Left ventricle myocardium inferior (tissue), 1 donor: ENCODE measurements around the gene CHD6. TPM values are rescaled to one million over a fixed set of nuclear protein-coding genes. Genes with fewer than 3 reads are reported as not detected.

Experiments used
- DNase-seq: peaks from one replicate; pipeline ENCODE4 v3.0.0-alpha.2; 2020
- H3K27ac ChIP-seq: fragments of 200-600 bp; replicated peaks from 2 replicates; pipeline ENCODE4 v1.8.0; 2021
- H3K27me3 ChIP-seq: fragments of 200-600 bp; 2 replicates; pipeline ENCODE4 v1.8.0; 2021; ENCODE audit warnings: low read depth
- H3K36me3 ChIP-seq: fragments of 200-600 bp; 2 replicates; pipeline ENCODE4 v1.8.0; 2021
- H3K4me1 ChIP-seq: fragments of 200-600 bp; 2 replicates; pipeline ENCODE4 v1.8.0; 2021
- H3K4me3 ChIP-seq: fragments of 200-600 bp; 2 replicates; pipeline ENCODE4 v1.8.0; 2021; ENCODE audit warnings: mild to moderate bottlenecking, moderate library complexity
- H3K9me3 ChIP-seq: fragments of 200-600 bp; replicated peaks from 2 replicates; pipeline ENCODE4 v1.8.0; 2021
- intact Hi-C: fragments of 100-400 bp; cut with micrococcal nuclease; formaldehyde crosslinking; loops from one replicate; pipeline ENCODE4 v1.11.0; 2022
- total RNA-seq: library from RNA; stranded (reverse); fragmentation: NEBNext Ultra II Directional; extraction: Animal tissue kit (Norgen Biotek cat#: 25700); gene quantifications from one replicate; pipeline ENCODE4 v1.2.1, GENCODE V29; 2021
- TF ChIP-seq, protein P1 (sequence below): fragments of 200-600 bp; IDR thresholded peaks from 2 replicates; pipeline ENCODE4 v1.8.0; 2021; ENCODE audit warnings: antibody characterized with exemption, mild to moderate bottlenecking, borderline replicate concordance
- donor health status: DM: no; HTN: yes; CAD: no; lungs with severe emphysema.

The CHD6 gene
- total RNA-seq, 1 donor from 2014 or later, result 38.9 TPM

DNA sequence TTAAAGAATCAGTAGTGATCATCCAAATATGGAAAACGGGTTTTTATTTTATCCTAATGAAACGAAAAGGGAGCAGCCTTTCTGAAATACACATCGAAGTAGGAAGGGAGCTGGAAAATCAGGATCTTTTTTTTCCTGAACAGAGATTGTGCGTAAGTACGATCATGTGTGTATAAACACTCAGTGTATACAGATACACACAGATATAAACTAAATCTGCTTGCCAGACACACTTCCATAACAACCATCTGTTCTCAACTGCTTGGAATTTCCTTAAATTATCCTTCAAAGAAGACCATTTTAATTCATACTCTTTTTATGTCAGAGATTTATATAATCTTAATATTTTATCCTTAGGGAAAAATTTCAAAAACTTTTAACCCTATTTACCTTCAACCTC, 110.7 kb downstream of the CHD6 start:
- Histone ChIP-seq H3K27ac (no peak overlapping the region), H3K4me3 (no peak overlapping the region), H3K9me3 (peaks cover 10% of the 10 kb centered on the region), H3K36me3 (peaks cover 7% of the 10 kb centered on the region), H3K27me3 (no peaks in the 10 kb centered on the region), H3K4me1 (peaks cover 46% of the 10 kb centered on the region)
- no peak for DNase-seq
- TF ChIP-seq, protein P1, sequence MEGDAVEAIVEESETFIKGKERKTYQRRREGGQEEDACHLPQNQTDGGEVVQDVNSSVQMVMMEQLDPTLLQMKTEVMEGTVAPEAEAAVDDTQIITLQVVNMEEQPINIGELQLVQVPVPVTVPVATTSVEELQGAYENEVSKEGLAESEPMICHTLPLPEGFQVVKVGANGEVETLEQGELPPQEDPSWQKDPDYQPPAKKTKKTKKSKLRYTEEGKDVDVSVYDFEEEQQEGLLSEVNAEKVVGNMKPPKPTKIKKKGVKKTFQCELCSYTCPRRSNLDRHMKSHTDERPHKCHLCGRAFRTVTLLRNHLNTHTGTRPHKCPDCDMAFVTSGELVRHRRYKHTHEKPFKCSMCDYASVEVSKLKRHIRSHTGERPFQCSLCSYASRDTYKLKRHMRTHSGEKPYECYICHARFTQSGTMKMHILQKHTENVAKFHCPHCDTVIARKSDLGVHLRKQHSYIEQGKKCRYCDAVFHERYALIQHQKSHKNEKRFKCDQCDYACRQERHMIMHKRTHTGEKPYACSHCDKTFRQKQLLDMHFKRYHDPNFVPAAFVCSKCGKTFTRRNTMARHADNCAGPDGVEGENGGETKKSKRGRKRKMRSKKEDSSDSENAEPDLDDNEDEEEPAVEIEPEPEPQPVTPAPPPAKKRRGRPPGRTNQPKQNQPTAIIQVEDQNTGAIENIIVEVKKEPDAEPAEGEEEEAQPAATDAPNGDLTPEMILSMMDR, result no peak
- intact Hi-C loops, result no loop called here

DNA sequence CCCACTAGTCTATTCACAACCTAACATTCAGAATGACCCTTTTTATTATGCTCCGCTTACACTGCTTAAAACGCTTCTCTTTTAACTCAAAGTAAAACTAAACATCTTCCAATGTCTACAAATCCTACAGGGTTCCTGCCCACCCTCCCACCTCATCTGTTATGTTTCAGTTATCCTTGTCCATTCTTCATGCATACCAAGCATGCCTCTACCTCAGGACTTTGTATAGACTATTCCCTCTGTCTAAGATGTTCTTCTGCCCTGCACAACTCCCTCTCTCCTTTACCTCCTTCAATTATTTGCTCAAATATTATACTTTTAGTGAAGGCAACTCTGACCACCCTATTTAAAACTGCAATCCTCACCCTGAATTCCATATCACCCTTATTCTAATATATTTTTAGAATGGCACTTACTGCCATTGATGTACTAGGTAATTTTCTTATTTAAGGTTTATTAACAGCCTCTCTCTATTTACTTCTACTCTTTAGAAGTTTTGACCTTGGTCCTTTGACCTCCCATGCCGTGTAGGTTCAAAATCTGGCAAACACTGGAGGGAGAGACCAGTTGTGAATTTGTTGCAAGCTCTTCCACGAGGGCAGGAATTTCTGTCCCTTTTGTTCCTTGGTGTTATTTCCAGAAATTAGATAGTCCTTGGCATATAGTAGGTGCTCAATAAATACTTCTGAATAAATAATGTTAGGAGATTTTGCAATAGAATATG, 111.8 kb downstream of the CHD6 start:
- Histone ChIP-seq H3K4me3 (no peak overlapping the region), H3K27ac (no peak overlapping the region), H3K9me3 (peaks cover 10% of the 10 kb centered on the region), H3K36me3 (peaks cover 4% of the 10 kb centered on the region), H3K4me1 (peaks cover 39% of the 10 kb centered on the region), H3K27me3 (no peaks in the 10 kb centered on the region)
- DNase-seq, result no peak
- TF ChIP-seq, protein P1, result no peak
- intact Hi-C loops, result no loop called here

DNA sequence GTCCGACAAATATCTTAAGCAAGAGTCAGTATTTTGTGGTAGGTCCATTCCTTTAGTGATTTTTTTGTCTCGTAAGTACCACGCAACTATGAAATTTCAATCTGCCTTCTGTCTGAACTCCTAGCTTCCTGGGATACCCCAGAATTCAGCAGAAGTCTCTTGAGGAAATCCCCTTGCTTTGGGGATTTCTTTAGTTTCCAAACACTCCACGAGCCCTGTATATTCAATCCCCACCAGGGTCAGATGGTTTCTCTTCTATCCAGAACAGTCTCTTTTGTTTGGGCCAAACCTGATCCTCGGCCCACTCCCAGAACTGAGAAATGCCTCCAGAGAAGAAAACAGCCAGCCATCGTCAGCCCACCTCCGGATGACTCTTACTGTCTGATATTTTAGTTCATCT, 113.0 kb downstream of the CHD6 start:
- no peak for DNase-seq
- intact Hi-C loops, result no loop called here

DNA sequence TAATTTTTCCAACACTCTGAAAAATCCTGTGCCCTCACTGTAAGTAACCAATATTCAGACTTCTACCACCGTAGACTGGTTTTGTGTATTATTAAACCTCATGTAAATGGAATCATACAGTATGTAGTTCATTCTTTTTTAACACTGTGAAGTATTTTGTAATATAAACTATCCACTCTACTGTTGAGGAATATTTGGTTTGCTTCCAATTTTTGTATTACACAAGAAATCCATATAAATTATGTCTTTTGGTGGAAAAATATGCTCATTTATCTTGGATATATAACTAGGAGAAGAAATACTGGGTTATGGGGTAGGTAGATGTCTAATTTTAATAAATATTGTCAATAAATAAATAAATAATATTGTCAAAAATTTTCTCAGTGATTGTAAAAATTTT, 116.8 kb downstream of the CHD6 start:
- no peak for DNase-seq
- TF ChIP-seq, protein P1, result no peak
- intact Hi-C loops, result no loop called here
- Histone ChIP-seq H3K9me3 (peaks cover 10% of the 10 kb centered on the region), H3K4me3 (no peak overlapping the region), H3K27me3 (no peaks in the 10 kb centered on the region), H3K4me1 (peaks cover 19% of the 10 kb centered on the region), H3K27ac (no peak overlapping the region), H3K36me3 (peaks cover 22% of the 10 kb centered on the region)

More for the DNA sequence above, 113.0 kb downstream of the CHD6 start:
- Histone ChIP-seq H3K27me3 (no peaks in the 10 kb centered on the region), H3K9me3 (peaks cover 10% of the 10 kb centered on the region), H3K27ac (no peak overlapping the region), H3K4me1 (peaks cover 38% of the 10 kb centered on the region), H3K36me3 (peaks cover 4% of the 10 kb centered on the region), H3K4me3 (no peak overlapping the region)
- TF ChIP-seq, protein P1, result no peak

DNA sequence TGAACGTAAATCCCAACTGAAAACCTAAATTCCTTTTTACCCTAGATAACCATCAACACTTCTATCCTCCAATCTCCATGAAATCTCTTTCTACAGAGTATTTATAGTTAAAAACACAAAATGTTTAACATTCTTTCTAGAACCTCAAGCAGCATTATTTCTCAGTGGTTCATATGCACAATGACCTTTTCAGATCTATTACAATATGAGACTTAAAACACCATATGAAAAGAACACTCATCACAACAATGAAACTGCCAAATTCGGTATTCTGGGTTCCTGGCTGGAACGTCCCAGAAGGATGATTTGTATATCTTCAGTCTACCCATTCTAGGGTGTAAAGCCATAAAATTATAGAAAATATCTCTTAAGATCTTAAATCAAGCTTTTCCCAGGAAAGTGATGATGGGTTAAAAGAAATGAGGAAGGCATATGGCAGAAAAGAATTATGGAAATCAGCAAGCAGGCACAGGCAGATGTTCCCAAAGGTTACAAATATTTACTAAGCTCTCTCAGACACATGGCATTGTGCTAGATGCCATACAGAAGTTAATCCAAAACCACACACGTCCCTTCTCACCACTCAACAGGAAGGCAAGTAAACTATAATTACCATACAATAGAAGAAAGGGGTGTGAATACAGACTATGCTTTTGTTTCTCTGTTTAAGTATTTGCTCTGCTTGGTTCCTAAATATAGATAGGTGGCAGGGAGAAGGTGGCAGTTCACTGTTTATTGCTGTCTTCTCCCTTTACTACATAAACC, 118.0 kb downstream of the CHD6 start:
- intact Hi-C loops, result no loop called here
- Histone ChIP-seq H3K27me3 (no peaks in the 10 kb centered on the region), H3K4me1 (peaks cover 19% of the 10 kb centered on the region), H3K27ac (no peak overlapping the region), H3K4me3 (no peak overlapping the region), H3K9me3 (peaks cover 9% of the 10 kb centered on the region), H3K36me3 (peaks cover 29% of the 10 kb centered on the region)
- DNase-seq, result no peak
- TF ChIP-seq, protein P1, result no peak
